ENCODE results near the gene CFH. TPM values are rescaled to one million over a fixed set of nuclear protein-coding genes. Genes with fewer than 3 reads are reported as not detected.

The CFH gene
- total RNA-seq, 1 experiment from 2014 or later, result 0.57 TPM

DNA sequence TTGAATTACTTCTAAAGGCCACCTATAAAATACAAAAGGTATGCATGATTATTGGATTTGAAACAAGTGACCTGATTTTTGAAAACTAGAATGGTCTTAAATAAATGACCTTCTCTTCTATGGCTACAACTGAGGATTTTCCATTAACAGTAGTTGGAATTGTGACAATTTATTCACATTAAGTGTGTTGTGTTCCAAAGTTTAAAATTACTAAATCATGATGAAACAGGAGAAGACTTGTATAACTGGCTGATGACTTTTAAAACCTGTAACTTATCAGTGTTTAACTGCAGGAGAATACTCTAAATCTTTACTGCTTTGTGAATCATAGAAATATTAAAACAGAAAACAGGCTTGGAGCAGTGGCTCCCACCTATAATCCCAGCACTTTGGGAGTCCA lies 48.2 kb upstream of the CFH start:
- Histone ChIP-seq H3K9ac (ENCODE audit: low read length) (no peak overlapping the region), H3K4me3 (replicated peaks in 1 of 2; ENCODE audit: low read depth in 1 of 2, low read length in 2 of 2) (no peak overlapping the region), H3K36me3 (ENCODE audit: control insufficient read depth in 1 of 2, insufficient read depth in 2 of 2, low read length in 2 of 2) (no peaks in the 10 kb centered on the region), H3K27me3 (ENCODE audit: insufficient read depth, low read length) (no peaks in the 10 kb centered on the region), H4K20me1 (ENCODE audit: insufficient read depth) (no peaks in the 10 kb centered on the region; the same call in 1 of the 2 replicates), H3K4me2 (ENCODE audit: low read length) (no peak overlapping the region), H3K27ac (ENCODE audit: low read depth, low read length) (no peak overlapping the region), H3K9me2 (ENCODE audit: insufficient read depth) (no peaks in the 10 kb centered on the region; the same call in 1 of the 2 replicates), H3K4me1 (ENCODE audit: control insufficient read depth in 1 of 2, insufficient read depth in 2 of 2, low read length in 2 of 2) (no peaks in the 10 kb centered on the region), H3K9me3 (ENCODE audit: control insufficient read depth in 1 of 2, insufficient read depth in 1 of 2, low read depth in 1 of 2, low read length in 2 of 2) (no peaks in the 10 kb centered on the region), H2AFZ (ENCODE audit: low read depth, low read length, poor library complexity, severe bottlenecking) (no peak overlapping the region), H3K79me2 (ENCODE audit: insufficient read depth, low read length) (no peaks in the 10 kb centered on the region)
- ATAC-seq (no peak), DNase-seq (ENCODE audit: low read depth, low spot score) (no peak)
- ChIA-PET CTCF (no interaction called here), POLR2A (no interaction called here), RAD21 (ENCODE audit: low non-redundant PET in 1 of 2, low total read pairs in 2 of 2, uncharacterized antibody in 2 of 2, unreplicated experiment in 2 of 2) (no interaction called here)
- intact Hi-C loops (cut with micrococcal nuclease), result no loop called here
- TF ChIP-seq CEBPB (IDR thresholded peaks at IDR 0.05; ENCODE audit: low read depth), result no peak
- no TSS peak for BruUV-seq (replicated peaks)

DNA sequence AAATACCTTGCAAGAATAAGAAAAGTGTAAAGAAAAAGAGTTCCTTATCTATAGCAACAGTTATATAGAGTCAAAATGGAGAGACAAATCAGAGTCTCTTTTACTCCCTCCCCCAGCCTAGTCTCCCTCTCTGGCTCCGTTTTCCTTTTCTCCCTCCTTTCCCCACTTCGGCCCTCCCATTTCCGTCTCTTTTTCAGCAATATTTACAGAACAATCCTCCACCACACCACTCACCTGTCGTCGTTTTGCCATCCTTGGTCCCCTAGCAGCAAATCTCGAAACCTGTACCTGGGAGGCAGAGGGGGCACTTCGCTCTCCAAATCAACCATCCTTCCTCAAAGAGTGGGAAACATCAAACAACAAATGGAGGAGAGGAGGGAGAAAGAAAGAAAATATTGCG lies 43.9 kb upstream of the CFH start:
- ATAC-seq (no peak), DNase-seq (ENCODE audit: low read depth, low spot score) (no peak)
- intact Hi-C loops (cut with micrococcal nuclease), result no loop called here
- Histone ChIP-seq H3K4me2 (ENCODE audit: low read length) (no peak overlapping the region), H3K9ac (ENCODE audit: low read length) (no peak overlapping the region), H3K4me3 (replicated peaks in 1 of 2; ENCODE audit: low read depth in 1 of 2, low read length in 2 of 2) (no peak overlapping the region), H3K36me3 (ENCODE audit: control insufficient read depth in 1 of 2, insufficient read depth in 2 of 2, low read length in 2 of 2) (no peaks in the 10 kb centered on the region), H3K27me3 (ENCODE audit: insufficient read depth, low read length) (no peaks in the 10 kb centered on the region), H3K9me2 (ENCODE audit: insufficient read depth) (no peaks in the 10 kb centered on the region; the same call in 1 of the 2 replicates), H3K27ac (ENCODE audit: low read depth, low read length) (no peak overlapping the region), H3K79me2 (ENCODE audit: insufficient read depth, low read length) (no peaks in the 10 kb centered on the region), H3K9me3 (ENCODE audit: control insufficient read depth in 1 of 2, insufficient read depth in 1 of 2, low read depth in 1 of 2, low read length in 2 of 2) (no peaks in the 10 kb centered on the region), H2AFZ (ENCODE audit: low read depth, low read length, poor library complexity, severe bottlenecking) (no peak overlapping the region), H4K20me1 (ENCODE audit: insufficient read depth) (no peaks in the 10 kb centered on the region; the same call in 1 of the 2 replicates), H3K4me1 (ENCODE audit: control insufficient read depth in 1 of 2, insufficient read depth in 2 of 2, low read length in 2 of 2) (no peaks in the 10 kb centered on the region)
- ChIA-PET RAD21 (ENCODE audit: low non-redundant PET in 1 of 2, low total read pairs in 2 of 2, uncharacterized antibody in 2 of 2, unreplicated experiment in 2 of 2) (no interaction called here), POLR2A (no interaction called here), CTCF (no interaction called here)
- TF ChIP-seq CEBPB (IDR thresholded peaks at IDR 0.05; ENCODE audit: low read depth) (no peak), EGR1 (IDR thresholded peaks at IDR 0.05; ENCODE audit: low read depth) (no peak), ZFX (IDR thresholded peaks at IDR 0.05) (no peak), POLR2AphosphoS5 (IDR thresholded peaks at IDR 0.05; ENCODE audit: low read depth, low read length) (no peak), FOSL1 (IDR thresholded peaks at IDR 0.05; ENCODE audit: low read depth) (no peak), CBX3 (IDR thresholded peaks at IDR 0.05; ENCODE audit: low read depth) (no peak), SRF (IDR thresholded peaks at IDR 0.05; ENCODE audit: low read depth) (no peak), ZNF274 (IDR thresholded peaks at IDR 0.05; ENCODE audit: low read depth, low read length) (no peak), RAD21 (IDR thresholded peaks at IDR 0.05; ENCODE audit: low read depth) (no peak), POLR2A (IDR thresholded peaks at IDR 0.05; ENCODE audit: borderline replicate concordance, extremely low read depth, insufficient read depth, insufficient read length) (no peak), SP1 (IDR thresholded peaks at IDR 0.05; ENCODE audit: low read depth) (no peak), EZH2phosphoT487 (IDR thresholded peaks at IDR 0.05; ENCODE audit: borderline replicate concordance) (no peak), ELF1 (IDR thresholded peaks at IDR 0.05; ENCODE audit: borderline replicate concordance, low read depth) (no peak), JUND (IDR thresholded peaks at IDR 0.05) (no peak)
- TF ChIP-seq, protein P1, sequence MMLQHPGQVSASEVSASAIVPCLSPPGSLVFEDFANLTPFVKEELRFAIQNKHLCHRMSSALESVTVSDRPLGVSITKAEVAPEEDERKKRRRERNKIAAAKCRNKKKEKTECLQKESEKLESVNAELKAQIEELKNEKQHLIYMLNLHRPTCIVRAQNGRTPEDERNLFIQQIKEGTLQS (IDR thresholded peaks at IDR 0.05), result no peak
- TF ChIP-seq, protein P2, sequence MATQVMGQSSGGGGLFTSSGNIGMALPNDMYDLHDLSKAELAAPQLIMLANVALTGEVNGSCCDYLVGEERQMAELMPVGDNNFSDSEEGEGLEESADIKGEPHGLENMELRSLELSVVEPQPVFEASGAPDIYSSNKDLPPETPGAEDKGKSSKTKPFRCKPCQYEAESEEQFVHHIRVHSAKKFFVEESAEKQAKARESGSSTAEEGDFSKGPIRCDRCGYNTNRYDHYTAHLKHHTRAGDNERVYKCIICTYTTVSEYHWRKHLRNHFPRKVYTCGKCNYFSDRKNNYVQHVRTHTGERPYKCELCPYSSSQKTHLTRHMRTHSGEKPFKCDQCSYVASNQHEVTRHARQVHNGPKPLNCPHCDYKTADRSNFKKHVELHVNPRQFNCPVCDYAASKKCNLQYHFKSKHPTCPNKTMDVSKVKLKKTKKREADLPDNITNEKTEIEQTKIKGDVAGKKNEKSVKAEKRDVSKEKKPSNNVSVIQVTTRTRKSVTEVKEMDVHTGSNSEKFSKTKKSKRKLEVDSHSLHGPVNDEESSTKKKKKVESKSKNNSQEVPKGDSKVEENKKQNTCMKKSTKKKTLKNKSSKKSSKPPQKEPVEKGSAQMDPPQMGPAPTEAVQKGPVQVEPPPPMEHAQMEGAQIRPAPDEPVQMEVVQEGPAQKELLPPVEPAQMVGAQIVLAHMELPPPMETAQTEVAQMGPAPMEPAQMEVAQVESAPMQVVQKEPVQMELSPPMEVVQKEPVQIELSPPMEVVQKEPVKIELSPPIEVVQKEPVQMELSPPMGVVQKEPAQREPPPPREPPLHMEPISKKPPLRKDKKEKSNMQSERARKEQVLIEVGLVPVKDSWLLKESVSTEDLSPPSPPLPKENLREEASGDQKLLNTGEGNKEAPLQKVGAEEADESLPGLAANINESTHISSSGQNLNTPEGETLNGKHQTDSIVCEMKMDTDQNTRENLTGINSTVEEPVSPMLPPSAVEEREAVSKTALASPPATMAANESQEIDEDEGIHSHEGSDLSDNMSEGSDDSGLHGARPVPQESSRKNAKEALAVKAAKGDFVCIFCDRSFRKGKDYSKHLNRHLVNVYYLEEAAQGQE (IDR thresholded peaks at IDR 0.05; ENCODE audit: low read depth), result no peak
- TF ChIP-seq, protein P3, sequence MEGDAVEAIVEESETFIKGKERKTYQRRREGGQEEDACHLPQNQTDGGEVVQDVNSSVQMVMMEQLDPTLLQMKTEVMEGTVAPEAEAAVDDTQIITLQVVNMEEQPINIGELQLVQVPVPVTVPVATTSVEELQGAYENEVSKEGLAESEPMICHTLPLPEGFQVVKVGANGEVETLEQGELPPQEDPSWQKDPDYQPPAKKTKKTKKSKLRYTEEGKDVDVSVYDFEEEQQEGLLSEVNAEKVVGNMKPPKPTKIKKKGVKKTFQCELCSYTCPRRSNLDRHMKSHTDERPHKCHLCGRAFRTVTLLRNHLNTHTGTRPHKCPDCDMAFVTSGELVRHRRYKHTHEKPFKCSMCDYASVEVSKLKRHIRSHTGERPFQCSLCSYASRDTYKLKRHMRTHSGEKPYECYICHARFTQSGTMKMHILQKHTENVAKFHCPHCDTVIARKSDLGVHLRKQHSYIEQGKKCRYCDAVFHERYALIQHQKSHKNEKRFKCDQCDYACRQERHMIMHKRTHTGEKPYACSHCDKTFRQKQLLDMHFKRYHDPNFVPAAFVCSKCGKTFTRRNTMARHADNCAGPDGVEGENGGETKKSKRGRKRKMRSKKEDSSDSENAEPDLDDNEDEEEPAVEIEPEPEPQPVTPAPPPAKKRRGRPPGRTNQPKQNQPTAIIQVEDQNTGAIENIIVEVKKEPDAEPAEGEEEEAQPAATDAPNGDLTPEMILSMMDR (IDR thresholded peaks at IDR 0.05 in 2 of 3, conservative IDR thresholded peaks at IDR 0.05 in 1 of 3; ENCODE audit: borderline replicate concordance in 1 of 3, insufficient read depth in 1 of 3, low read depth in 2 of 3, low read length in 2 of 3), result no peak
- no TSS peak for BruUV-seq (replicated peaks)
